MCF 10A (cell line): ENCODE measurements around the gene C5orf15. TPM values are rescaled to one million over a fixed set of nuclear protein-coding genes. Genes with fewer than 3 reads are reported as not detected.
"Not testable (repeated sequence)": the region's sequence is repeated elsewhere in the genome, so short reads cannot be mapped to it uniquely, and the experiment has no call there.

Experiments used
- BruUV-seq: library from RNA; stranded (reverse); fragments of 400-500 nt; replicated peaks from 2 replicates; lab custom pipeline; 2021; lab: Mats Ljungman, UMichigan
- CTCF ChIA-PET: fragments of 300-600 bp; sonication (Branson Sonifier 250); formaldehyde crosslinking; extraction: SDS; loops from one replicate; lab custom pipeline; 2021; ENCODE audit warnings: antibody characterized with exemption, inconsistent platforms; lab: Yijun Ruan, JAX
- POLR2A ChIA-PET: fragments of 300-600, 350-650 bp; sonication (Branson Sonifier 250); formaldehyde crosslinking; extraction: SDS; loops from one replicate; lab custom pipeline; 2020; ENCODE audit warnings: antibody characterized with exemption, inconsistent platforms; lab: Yijun Ruan, JAX
- DNase-seq: peaks from one replicate; pipeline ENCODE4 v3.0.0-alpha.2; 2018; ENCODE audit not compliant: unreplicated experiment
- H3K27ac Mint-ChIP-seq: one replicate; pipeline ENCODE4 v1.8.0; 2022; ENCODE audit warnings: mild to moderate bottlenecking, low read depth, mixed read lengths; ENCODE audit not compliant: unreplicated experiment
- H3K27me3 Mint-ChIP-seq: one replicate; pipeline ENCODE4 v1.8.0; 2022; ENCODE audit warnings: mixed read lengths; ENCODE audit not compliant: insufficient read depth, unreplicated experiment
- H3K36me3 Mint-ChIP-seq: one replicate; pipeline ENCODE4 v1.8.0; 2022; ENCODE audit warnings: mild to moderate bottlenecking, moderate library complexity, mixed read lengths; ENCODE audit not compliant: insufficient read depth, unreplicated experiment
- H3K4me1 Mint-ChIP-seq: one replicate; pipeline ENCODE4 v1.8.0; 2022; ENCODE audit warnings: mixed read lengths; ENCODE audit not compliant: insufficient read depth, unreplicated experiment
- H3K4me3 Mint-ChIP-seq: one replicate; pipeline ENCODE4 v1.8.0; 2022; ENCODE audit warnings: mild to moderate bottlenecking, moderate library complexity, mixed read lengths; ENCODE audit not compliant: unreplicated experiment
- H3K9me3 Mint-ChIP-seq: one replicate; pipeline ENCODE4 v1.8.0; 2022; ENCODE audit warnings: mixed read lengths; ENCODE audit not compliant: unreplicated experiment
- CTCF ChIP-seq: fragments of 200-600 bp; IDR thresholded peaks from one replicate; pipeline ENCODE4 v1.8.0; 2022; ENCODE audit warnings: antibody characterized with exemption, mild to moderate bottlenecking; ENCODE audit not compliant: unreplicated experiment
- intact Hi-C: fragments of 100-400 bp; cut with micrococcal nuclease; formaldehyde crosslinking; loops from 2 replicates; pipeline ENCODE4 v1.14.1; 2022
- total RNA-seq: library from RNA; stranded (reverse); gene quantifications from 2 replicates; pipeline ENCODE4 v1.2.3, GENCODE V29; 2022

The C5orf15 gene
- total RNA-seq, 1 experiment from 2014 or later: 35.1 TPM

- no TSS peak for BruUV-seq
- H3K27ac Mint-ChIP-seq: no peak overlapping the region
- CTCF ChIA-PET: interaction anchor here (0.6 to 3.3 kb wide), 4 partner anchors 28 to 219 kb away, joined by 3 to 17 read pairs (median 6); no protein-coding TSS in a partner anchor
- intact Hi-C loops: no loop called here
- POLR2A ChIA-PET: interaction anchor here (0.8 to 1.3 kb wide), 3 partner anchors 9 to 28 kb away, joined by 3 to 4 read pairs (median 3); no protein-coding TSS in a partner anchor
- H3K4me3 Mint-ChIP-seq: no peak overlapping the region
- no peak for TF ChIP-seq CTCF
- H3K4me1 Mint-ChIP-seq: no peaks in the 10 kb centered on the region
- H3K36me3 Mint-ChIP-seq: no peaks in the 10 kb centered on the region
- no peaks in the 10 kb centered on the region for H3K27me3 Mint-ChIP-seq
- DNase-seq: no peak
- no peaks in the 10 kb centered on the region for H3K9me3 Mint-ChIP-seq
These were observed 29.5 kb downstream of the C5orf15 start for GRCh38 chr5:133938929-133939328.

DNA sequence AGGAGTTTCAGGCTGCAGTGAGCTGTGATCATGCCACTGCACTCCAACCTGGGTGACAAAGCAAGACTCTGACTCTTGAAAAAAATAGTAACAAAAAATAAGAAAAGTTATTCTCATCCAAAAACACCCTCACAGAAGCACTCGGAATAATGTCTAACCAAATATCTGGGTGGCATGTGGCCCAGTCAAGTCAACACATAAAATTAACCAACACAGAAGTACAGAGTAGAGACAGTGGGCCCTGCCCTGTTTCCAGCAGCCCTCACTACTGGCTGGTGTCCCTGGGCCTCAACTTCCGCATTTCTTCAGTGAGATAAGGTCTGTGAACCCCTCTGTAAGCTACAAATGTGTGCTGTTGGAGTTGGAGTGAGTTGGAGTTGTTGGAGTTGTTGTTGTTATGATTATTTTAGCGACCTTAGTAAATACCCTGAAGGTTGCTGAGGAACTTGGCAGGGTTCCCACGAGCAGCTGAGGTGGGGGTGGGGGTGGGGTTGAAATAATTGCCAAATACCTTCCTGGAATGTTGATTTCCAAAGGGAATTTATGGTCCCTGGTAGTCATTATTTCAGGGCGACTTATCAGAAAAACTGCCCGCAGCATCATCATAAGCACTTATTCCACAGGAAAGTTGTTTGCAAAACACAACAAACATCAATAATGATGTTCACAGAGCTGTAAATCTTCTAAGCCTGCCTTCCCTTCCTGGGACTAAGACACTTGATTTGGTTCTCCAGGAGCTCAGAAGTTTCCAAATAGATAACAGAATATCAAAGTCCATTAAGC, 30.2 kb downstream of the C5orf15 start:
- no TSS peak for BruUV-seq
- Mint-ChIP-seq H3K27ac (no peak overlapping the region), H3K36me3 (no peaks in the 10 kb centered on the region), H3K4me1 (no peaks in the 10 kb centered on the region), H3K9me3 (no peaks in the 10 kb centered on the region), H3K4me3 (no peak overlapping the region), H3K27me3 (no peaks in the 10 kb centered on the region)
- CTCF ChIA-PET: interaction anchor here (0.6 to 3.3 kb wide), 2 partner anchors 68 to 218 kb away, joined by 3 to 17 read pairs; no protein-coding TSS in a partner anchor
- TF ChIP-seq CTCF: no peak
- POLR2A ChIA-PET: interaction anchor here (0.8 to 1.3 kb wide), 4 partner anchors 9 to 29 kb away, joined by 3 to 4 read pairs (median 4); no protein-coding TSS in a partner anchor
- DNase-seq: no peak
- intact Hi-C loops: no loop called here

- DNase-seq, H3K27me3 Mint-ChIP-seq, H3K4me3 Mint-ChIP-seq, intact Hi-C loops, BruUV-seq, H3K4me1 Mint-ChIP-seq, H3K36me3 Mint-ChIP-seq, H3K27ac Mint-ChIP-seq, H3K9me3 Mint-ChIP-seq: not testable (repeated sequence)
- ChIA-PET CTCF (interaction anchor here (0.9 to 3.3 kb wide), 2 partner anchors 13 to 68 kb away, joined by 3 to 17 read pairs; no protein-coding TSS in a partner anchor), POLR2A (interaction anchor here (0.6 to 0.9 kb wide), 2 partner anchors 26 to 175 kb away, joined by 3 to 4 read pairs; no protein-coding TSS in a partner anchor)
These were observed 30.8 kb downstream of the C5orf15 start for GRCh38 chr5:133937628-133938027.

DNA sequence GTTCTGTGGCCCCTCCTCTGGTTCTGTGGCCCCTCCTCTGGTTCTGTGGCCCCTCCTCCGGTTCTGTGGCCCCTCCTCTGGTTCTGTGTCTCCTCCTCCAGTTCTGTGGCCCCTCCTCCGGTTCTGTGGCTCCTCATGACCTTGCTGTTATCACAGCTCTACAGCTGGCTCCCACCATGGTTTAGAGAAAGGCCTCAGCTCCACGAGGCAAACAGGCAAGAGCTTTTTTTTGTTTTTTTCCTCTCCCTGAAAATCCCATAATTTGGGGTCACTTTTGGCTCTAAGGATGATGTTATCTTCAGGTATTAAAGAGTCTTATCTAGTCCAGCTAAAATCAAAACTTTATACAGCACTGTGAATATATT, 31.8 kb downstream of the C5orf15 start:
- POLR2A ChIA-PET: no interaction called here
- no peak overlapping the region for H3K4me3 Mint-ChIP-seq
- no peak for DNase-seq
- no TSS peak for BruUV-seq
- no peak overlapping the region for H3K27ac Mint-ChIP-seq
- CTCF ChIA-PET: interaction anchor here (0.5 to 3.3 kb wide), 4 partner anchors 12 to 826 kb away, joined by 3 to 17 read pairs (median 3); no protein-coding TSS in a partner anchor
- H3K4me1 Mint-ChIP-seq: no peaks in the 10 kb centered on the region
- H3K27me3 Mint-ChIP-seq: no peaks in the 10 kb centered on the region
- no peaks in the 10 kb centered on the region for H3K36me3 Mint-ChIP-seq
- H3K9me3 Mint-ChIP-seq: no peaks in the 10 kb centered on the region
- intact Hi-C loops: no loop called here
- TF ChIP-seq CTCF: no peak

DNA sequence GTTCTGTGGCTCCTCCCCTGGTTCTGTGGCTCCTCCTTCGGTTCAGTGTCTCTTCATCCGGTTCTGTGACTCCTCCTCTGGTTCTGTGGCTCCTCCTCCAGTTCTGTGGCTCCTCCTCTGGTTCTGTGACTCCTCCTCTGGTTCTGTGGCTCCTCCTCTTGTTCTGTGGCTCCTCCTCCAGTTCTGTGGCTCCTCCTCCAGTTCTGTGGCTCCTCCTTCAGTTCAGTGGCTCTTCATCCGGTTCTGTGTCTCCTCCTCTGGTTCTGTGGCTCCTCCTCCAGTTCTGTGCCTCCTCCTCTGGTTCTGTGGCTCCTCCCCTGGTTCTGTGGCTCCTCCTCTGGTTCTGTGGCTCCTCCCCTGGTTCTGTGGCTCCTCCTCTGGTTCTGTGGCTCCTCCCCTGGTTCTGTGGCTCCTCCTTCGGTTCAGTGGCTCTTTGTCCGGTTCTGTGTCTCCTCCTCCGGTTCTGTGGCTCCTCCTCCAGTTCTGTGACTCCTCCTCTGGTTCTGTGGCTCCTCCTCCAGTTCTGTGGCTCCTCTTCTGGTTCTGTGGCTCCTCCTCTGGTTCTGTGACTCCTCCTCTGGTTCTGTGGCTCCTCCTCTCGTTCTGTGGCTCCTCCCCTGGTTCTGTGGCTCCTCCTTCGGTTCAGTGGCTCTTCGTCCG, 32.3 kb downstream of the C5orf15 start:
- BruUV-seq, H3K4me1 Mint-ChIP-seq, H3K9me3 Mint-ChIP-seq, intact Hi-C loops, H3K4me3 Mint-ChIP-seq, H3K27ac Mint-ChIP-seq, H3K27me3 Mint-ChIP-seq, H3K36me3 Mint-ChIP-seq, DNase-seq, POLR2A ChIA-PET: not testable (repeated sequence)
- CTCF ChIA-PET: interaction anchor here (0.7 to 3.3 kb wide), 2 partner anchors 66 to 826 kb away, joined by 3 to 17 read pairs; no protein-coding TSS in a partner anchor
